ENCODE results near the gene QRICH1. TPM values are rescaled to one million over a fixed set of nuclear protein-coding genes. Genes with fewer than 3 reads are reported as not detected.
"Not testable (repeated sequence)": the region's sequence is repeated elsewhere in the genome, so short reads cannot be mapped to it uniquely, and the experiment has no call there.

QRICH1 gene
- total RNA-seq, 2 experiments from 2014 or later, result 141 to 153 TPM

DNA sequence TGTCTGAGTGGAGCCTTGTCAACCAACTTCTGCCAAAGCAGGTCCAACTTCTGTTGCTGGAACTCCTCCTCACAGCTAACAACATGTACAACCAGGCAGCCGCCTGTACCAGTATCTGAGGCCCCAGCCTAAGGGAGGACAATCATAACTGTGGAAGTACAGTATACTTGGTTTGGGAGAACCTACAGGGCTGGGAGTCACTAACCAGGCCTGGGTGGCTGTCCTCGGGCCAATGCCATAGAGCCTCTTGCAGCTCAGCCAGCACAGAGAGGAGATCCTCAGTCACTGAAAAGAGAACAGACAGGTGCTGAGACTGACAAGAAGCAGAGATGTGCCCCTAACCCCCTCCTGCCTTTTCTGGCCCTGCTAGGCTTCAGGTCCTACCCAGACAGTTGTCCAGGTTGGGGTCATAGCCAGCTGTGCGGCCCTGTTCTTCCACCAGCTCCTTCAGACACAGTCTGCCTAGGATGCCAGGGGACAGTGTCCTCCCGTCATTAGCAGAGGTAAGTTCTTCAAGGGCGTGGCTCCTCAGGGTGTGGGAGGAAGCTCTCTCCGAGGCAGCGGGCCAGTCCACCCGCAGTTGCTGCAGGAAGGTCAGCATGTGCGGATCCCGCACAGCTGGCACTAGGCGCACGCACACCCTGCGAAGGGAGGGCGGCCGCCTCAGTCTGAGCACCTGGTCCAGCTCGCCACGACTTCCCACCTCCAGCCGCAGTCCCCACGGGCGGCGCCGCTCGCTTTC is 76.5 kb downstream of the QRICH1 start:
- H3K4me3 Mint-ChIP-seq, result peak overlapping the region; percentile 96
- H3K9me3 Mint-ChIP-seq, result no peaks in the 10 kb centered on the region
- peak overlapping the region; percentile 67 for H3K27ac Mint-ChIP-seq
- no peak for DNase-seq
- no peaks in the 10 kb centered on the region for H3K27me3 Mint-ChIP-seq
- H3K4me1 Mint-ChIP-seq, result peaks cover 16% of the 10 kb centered on the region
- no peak for ATAC-seq (ENCODE audit: low read depth)
- peaks cover 5% of the 10 kb centered on the region for H3K36me3 Mint-ChIP-seq
- POLR2A ChIA-PET, result interaction anchor here (1.0 to 10.1 kb wide), 8 partner anchors 8 to 102 kb away, joined by 3 to 244 read pairs (median 14); partner anchors contain the start of genes ARIH2, IMPDH2, P4HTM and QRICH1

DNA sequence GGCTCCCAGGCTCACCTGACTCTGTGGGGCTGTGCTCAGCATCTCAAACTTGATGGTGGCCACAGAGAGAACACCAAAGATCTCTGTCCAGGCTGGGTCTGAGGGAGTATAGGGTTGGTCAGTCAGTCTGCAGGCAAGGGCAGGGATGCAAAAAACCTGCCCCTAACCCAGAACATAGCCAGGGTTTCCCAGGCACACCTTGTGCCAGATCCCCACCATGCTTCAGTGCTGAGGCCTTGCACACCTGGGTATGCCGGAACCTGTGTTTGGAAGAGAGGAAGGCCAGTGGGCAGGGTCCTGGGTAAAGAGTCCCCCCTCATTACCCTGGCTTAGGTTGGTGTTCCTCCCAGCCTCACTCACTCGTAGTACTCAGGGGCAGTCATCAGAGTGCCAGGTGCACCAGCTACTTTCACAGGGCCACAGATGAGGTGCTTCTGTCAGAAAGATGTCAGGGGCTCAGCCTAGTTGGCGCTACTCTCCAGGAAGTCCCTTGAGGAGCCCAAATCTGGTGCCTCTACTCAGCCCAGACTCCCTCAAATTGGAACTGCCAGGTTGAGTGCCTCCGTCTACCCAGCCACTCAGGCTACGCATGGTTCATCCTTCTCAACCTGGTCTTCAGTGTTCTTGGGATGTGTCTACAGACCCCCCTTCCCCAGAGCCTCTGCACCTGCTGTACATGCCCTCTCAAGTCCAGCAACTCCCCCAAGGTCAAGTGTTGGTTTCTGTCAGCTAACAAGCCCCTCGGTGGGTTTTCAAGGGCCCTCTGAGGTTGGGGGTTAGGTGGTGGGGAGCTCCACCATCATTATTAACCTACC is 77.2 kb downstream of the QRICH1 start:
- Mint-ChIP-seq H3K27ac (peak overlapping the region; percentile 67), H3K36me3 (peaks cover 5% of the 10 kb centered on the region), H3K4me3 (no peak overlapping the region), H3K27me3 (no peaks in the 10 kb centered on the region), H3K9me3 (no peaks in the 10 kb centered on the region), H3K4me1 (peaks cover 16% of the 10 kb centered on the region)
- ATAC-seq (ENCODE audit: low read depth) (no peak), DNase-seq (no peak)
- POLR2A ChIA-PET, result interaction anchor here (1.2 to 10.1 kb wide), 7 partner anchors 9 to 98 kb away, joined by 3 to 244 read pairs (median 20); partner anchors contain the start of genes ARIH2, IMPDH2, P4HTM and QRICH1

DNA sequence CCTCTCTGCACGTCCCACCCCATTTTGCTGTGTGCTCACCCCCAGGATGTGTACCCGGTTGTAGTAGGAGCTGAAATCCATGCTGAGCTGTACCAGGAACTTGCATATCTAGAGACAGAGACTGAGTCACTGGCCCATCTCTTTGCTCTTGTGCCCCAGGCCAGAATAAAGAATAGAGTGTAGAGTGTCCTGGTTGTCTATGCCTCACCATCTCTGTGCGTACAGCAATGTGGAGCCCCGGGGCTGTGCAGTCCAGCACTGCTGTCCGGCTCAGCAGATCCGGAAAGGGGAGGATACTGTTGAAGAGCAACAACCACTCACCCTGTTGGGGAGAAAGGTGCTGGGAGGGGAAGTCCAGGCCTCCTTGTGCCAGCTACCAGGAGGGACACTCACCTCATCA is 78.1 kb downstream of the QRICH1 start:
- no peaks in the 10 kb centered on the region for H3K9me3 Mint-ChIP-seq
- peaks cover 5% of the 10 kb centered on the region for H3K36me3 Mint-ChIP-seq
- no peaks in the 10 kb centered on the region for H3K27me3 Mint-ChIP-seq
- DNase-seq (no peak), ATAC-seq (ENCODE audit: low read depth) (no peak)
- no peak overlapping the region for H3K27ac Mint-ChIP-seq
- no peak overlapping the region for H3K4me3 Mint-ChIP-seq
- POLR2A ChIA-PET, result interaction anchor here (2.7 to 10.1 kb wide), 3 partner anchors 9 to 26 kb away, joined by 20 to 244 read pairs (median 129); partner anchors contain the start of genes IMPDH2, P4HTM and WDR6
- peaks cover 16% of the 10 kb centered on the region for H3K4me1 Mint-ChIP-seq

DNA sequence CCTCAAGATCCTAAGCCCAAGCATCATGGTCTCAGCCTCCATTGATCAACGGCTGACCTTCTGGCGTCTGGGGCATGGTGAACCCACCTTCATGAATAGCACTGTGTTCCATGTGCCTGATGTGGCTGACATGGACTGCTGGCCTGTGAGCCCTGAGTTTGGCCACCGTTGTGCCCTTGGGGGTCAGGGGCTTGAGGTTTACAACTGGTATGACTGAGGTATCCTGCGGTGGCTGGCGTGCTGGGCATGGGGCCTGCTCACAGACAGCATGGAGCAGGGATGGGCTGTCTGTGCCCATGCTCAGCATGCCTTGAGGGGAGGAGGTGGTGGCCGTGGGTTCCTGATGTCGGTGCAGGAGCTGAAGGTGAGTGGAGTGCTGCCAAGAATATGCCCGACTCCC is 78.8 kb downstream of the QRICH1 start:
- POLR2A ChIA-PET, result interaction anchor here (9.8 to 10.1 kb wide), 2 partner anchors 8 to 26 kb away, joined by 129 to 244 read pairs; partner anchors contain the start of genes P4HTM and WDR6
- Mint-ChIP-seq H3K36me3 (peaks cover 5% of the 10 kb centered on the region), H3K9me3 (no peaks in the 10 kb centered on the region), H3K27ac (peak overlapping the region; percentile 56), H3K27me3 (no peaks in the 10 kb centered on the region), H3K4me1 (peaks cover 15% of the 10 kb centered on the region), H3K4me3 (no peak overlapping the region)
- ATAC-seq (ENCODE audit: low read depth) (no peak), DNase-seq (no peak)

DNA sequence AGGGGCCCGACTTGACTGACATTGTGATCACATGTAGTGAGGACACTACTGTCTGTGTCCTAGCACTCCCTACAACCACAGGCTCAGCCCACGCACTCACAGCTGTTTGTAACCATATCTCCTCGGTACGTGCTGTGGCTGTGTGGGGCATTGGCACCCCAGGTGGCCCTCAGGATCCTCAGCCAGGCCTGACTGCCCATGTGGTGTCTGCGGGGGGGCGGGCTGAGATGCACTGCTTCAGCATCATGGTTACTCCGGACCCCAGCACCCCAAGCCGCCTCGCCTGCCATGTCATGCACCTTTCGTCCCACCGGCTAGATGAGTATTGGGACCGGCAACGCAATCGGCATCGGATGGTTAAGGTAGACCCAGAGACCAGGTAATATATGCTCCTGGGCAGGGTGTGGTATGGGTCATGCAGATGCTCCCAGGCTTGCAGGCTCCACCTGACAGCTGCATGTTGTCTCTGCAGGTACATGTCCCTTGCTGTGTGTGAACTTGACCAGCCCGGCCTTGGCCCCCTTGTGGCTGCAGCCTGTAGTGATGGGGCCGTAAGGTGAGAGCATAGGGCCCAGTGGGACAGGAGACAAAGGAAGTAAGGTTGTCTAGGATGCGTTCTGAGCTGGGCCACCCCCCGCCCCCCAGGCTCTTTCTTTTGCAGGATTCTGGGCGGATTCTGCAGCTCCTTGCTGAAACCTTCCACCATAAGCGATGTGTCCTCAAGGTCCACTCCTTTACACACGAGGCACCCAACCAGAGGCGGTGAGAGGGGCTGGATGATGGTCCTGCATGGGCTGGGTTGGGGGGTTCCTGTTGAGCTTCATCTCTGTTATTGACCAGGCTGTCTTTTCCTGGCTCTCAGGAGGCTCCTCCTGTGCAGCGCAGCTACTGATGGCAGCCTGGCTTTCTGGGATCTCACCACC is 79.9 kb downstream of the QRICH1 start:
- Mint-ChIP-seq H3K27me3 (no peaks in the 10 kb centered on the region), H3K4me1 (peaks cover 17% of the 10 kb centered on the region), H3K27ac (no peak overlapping the region), H3K9me3 (no peaks in the 10 kb centered on the region), H3K4me3 (no peak overlapping the region), H3K36me3 (peaks cover 5% of the 10 kb centered on the region)
- ATAC-seq (ENCODE audit: low read depth), result peak; percentile 17
- POLR2A ChIA-PET, result interaction anchor here (0.8 to 10.1 kb wide), 2 partner anchors 12 to 25 kb away, joined by 3 to 129 read pairs; partner anchors contain the start of gene P4HTM
- DNase-seq, result peak; percentile 68

DNA sequence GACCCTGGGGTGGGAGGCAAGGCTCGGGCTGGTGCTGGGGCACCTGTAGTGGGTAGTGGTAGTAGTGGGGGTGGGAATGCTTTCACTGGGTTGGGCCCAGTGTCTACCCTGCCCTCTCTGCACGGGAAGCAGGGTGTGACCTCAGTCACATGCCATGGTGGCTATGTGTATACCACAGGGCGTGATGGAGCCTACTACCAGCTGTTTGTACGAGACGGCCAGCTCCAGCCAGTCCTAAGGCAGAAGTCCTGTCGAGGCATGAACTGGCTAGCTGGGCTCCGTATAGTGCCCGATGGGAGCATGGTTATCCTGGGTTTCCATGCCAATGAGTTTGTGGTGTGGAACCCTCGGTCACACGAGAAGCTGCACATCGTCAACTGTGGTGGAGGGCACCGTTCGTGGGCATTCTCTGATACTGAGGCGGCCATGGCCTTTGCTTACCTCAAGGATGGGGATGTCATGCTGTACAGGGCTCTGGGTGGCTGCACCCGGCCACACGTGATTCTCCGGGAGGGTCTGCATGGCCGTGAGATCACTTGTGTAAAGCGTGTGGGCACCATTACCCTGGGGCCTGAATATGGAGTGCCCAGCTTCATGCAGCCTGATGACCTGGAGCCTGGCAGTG is 80.6 kb downstream of the QRICH1 start:
- no peak overlapping the region for H3K4me3 Mint-ChIP-seq
- POLR2A ChIA-PET, result interaction anchor here (3.1 to 10.1 kb wide), 2 partner anchors 8 to 24 kb away, joined by 22 to 129 read pairs; partner anchors contain the start of genes NDUFAF3 and P4HTM
- no peaks in the 10 kb centered on the region for H3K27me3 Mint-ChIP-seq
- H3K36me3 Mint-ChIP-seq, result peaks cover 5% of the 10 kb centered on the region
- no peak for DNase-seq
- no peak overlapping the region for H3K27ac Mint-ChIP-seq
- no peaks in the 10 kb centered on the region for H3K9me3 Mint-ChIP-seq
- peaks cover 19% of the 10 kb centered on the region for H3K4me1 Mint-ChIP-seq
- no peak for ATAC-seq (ENCODE audit: low read depth)

DNA sequence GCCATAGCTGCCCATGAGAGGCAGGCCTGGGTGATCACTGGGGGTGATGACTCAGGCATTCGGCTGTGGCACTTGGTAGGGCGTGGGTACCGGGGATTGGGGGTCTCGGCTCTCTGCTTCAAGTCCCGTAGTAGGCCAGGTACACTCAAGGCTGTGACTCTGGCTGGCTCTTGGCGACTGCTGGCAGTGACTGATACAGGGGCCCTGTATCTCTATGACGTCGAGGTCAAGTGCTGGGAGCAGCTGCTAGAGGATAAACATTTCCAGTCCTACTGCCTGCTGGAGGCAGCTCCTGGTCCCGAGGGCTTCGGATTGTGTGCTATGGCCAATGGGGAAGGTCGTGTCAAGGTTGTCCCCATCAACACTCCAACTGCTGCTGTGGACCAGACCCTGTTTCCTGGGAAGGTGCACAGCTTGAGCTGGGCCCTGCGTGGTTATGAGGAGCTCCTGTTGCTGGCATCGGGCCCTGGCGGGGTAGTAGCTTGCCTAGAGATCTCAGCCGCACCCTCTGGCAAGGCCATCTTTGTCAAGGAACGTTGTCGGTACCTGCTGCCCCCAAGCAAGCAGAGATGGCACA is 81.3 kb downstream of the QRICH1 start:
- peaks cover 5% of the 10 kb centered on the region for H3K36me3 Mint-ChIP-seq
- POLR2A ChIA-PET, result interaction anchor here (0.6 to 10.1 kb wide), 4 partner anchors 9 to 47 kb away, joined by 3 to 129 read pairs (median 12); partner anchors contain the start of genes NDUFAF3 and P4HTM
- H3K27me3 Mint-ChIP-seq, result no peaks in the 10 kb centered on the region
- no peaks in the 10 kb centered on the region for H3K9me3 Mint-ChIP-seq
- ATAC-seq (ENCODE audit: low read depth) (no peak), DNase-seq (no peak)
- H3K4me1 Mint-ChIP-seq, result peaks cover 23% of the 10 kb centered on the region
- H3K4me3 Mint-ChIP-seq, result no peak overlapping the region
- no peak overlapping the region for H3K27ac Mint-ChIP-seq

DNA sequence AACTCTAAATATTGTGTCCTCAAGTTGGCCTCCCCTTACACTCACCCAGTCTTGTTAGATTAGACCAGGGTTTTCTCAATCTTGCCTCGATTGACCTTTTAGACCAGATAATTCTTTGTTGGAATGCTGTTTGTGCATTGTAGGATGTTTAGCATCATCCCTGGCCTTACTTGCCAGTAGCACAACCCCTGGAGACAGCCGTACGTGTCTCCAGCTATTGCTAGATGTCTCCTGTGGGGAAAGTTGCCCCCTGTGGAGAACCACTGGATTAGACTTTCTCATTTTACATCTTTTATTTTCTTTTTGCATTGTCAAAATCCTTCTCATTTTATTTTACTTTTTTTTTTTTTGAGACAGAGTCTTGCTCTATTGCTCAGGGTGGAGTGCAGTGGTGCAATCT is 84.5 kb downstream of the QRICH1 start:
- H3K4me3 Mint-ChIP-seq, result peak overlapping the region; percentile 37
- no peaks in the 10 kb centered on the region for H3K36me3 Mint-ChIP-seq

DNA sequence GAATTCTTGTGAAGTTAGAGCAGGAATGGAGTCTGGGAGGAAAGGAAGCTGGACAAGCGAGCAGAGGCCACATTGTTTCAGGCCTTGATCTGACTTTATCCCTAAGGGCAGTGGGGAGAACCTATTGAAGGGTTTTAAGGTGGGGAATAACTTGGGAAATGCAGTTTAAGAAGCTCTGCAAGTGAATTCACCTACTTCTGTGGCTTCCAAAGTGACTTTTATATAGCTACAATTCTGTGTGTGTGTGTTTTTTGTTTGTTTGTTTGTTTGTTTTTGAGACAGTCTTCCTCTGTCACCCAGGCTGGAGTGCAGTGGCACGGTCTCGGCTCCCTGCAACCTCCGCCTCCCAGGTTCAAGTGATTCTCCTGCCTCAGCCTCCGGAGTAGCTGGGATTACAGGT is 85.2 kb downstream of the QRICH1 start:
- not testable (repeated sequence) for DNase-seq; H3K9me3 Mint-ChIP-seq; H3K27me3 Mint-ChIP-seq; ATAC-seq (ENCODE audit: low read depth); H3K36me3 Mint-ChIP-seq
- Mint-ChIP-seq H3K27ac (peak overlapping the region; percentile 99), H3K4me1 (peaks cover 17% of the 10 kb centered on the region), H3K4me3 (peak overlapping the region; percentile 96)
- POLR2A ChIA-PET, result interaction anchor here (1.2 to 5.6 kb wide), 4 partner anchors 11 to 21 kb away, joined by 4 to 244 read pairs (median 68); partner anchors contain the start of genes DALRD3, IMPDH2, NDUFAF3 and P4HTM

More for the DNA sequence above, 84.5 kb downstream of the QRICH1 start:
- Mint-ChIP-seq H3K27ac (peak overlapping the region; percentile 51), H3K27me3 (no peaks in the 10 kb centered on the region), H3K4me1 (peaks cover 19% of the 10 kb centered on the region), H3K9me3 (no peaks in the 10 kb centered on the region)
- ATAC-seq (ENCODE audit: low read depth) (no peak), DNase-seq (no peak)
- POLR2A ChIA-PET, result interaction anchor here (0.5 to 5.6 kb wide), 5 partner anchors 11 to 533 kb away, joined by 3 to 244 read pairs (median 5); partner anchors contain the start of genes DALRD3, IMPDH2, NDUFAF3 and P4HTM

DNA sequence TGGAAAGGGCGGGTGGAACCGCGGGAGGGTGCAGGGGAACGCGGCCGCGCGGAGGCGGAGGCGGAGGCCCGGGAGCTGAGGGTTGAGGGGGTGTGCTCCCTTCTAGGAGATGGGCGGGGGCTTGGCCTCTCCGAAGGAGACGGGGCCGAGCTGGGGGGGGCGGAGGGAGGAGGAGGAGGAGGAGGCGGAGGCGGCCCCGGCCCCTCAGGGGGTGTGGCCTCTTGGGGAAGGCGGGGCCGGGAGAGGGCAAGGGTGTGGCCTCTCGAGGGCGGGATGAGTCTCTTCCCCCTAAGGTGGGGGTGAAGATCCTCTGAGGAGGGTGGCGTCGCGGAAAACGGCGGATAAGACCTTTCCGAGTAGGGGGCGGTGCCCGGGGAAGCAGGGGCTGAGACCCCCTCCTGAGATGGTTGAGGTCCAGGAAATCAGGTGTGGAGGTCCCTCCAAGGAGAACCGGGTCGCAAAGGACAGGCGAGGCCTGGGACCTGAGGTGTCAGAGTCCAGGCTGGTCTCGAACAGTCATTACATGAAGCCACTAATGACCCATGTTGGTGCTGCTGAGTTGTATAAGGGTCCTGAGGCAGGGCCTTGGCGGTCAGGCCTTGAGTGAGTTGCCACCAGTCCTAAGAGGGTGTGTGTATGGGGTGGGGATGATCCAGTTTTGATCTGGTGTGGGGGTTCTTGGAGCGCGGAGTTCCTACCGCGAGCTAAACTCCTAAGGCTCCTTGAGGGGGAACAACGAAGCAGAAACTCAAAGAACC is 85.9 kb downstream of the QRICH1 start:
- H3K4me1 Mint-ChIP-seq, result peaks cover 17% of the 10 kb centered on the region
- ATAC-seq (ENCODE audit: low read depth), result peak; percentile 69
- peak; percentile 96 for DNase-seq
- no peaks in the 10 kb centered on the region for H3K36me3 Mint-ChIP-seq
- no peaks in the 10 kb centered on the region for H3K27me3 Mint-ChIP-seq
- H3K27ac Mint-ChIP-seq, result peak overlapping the region; percentile 99
- no peaks in the 10 kb centered on the region for H3K9me3 Mint-ChIP-seq
- POLR2A ChIA-PET, result interaction anchor here (0.5 to 5.6 kb wide), 20 partner anchors 11 to 1203 kb away, joined by 3 to 244 read pairs (median 8); partner anchors contain the start of genes ARIH2, DALRD3, IMPDH2 and IP6K2
- peak overlapping the region; percentile 96 for H3K4me3 Mint-ChIP-seq
